Measurements from ENCODE around the gene LIN7A.

- no peak for TF ChIP-seq KDM1A (IDR thresholded peaks at IDR 0.05; ENCODE audit: borderline replicate concordance, low read length)
- TF ChIP-seq, protein P1, sequence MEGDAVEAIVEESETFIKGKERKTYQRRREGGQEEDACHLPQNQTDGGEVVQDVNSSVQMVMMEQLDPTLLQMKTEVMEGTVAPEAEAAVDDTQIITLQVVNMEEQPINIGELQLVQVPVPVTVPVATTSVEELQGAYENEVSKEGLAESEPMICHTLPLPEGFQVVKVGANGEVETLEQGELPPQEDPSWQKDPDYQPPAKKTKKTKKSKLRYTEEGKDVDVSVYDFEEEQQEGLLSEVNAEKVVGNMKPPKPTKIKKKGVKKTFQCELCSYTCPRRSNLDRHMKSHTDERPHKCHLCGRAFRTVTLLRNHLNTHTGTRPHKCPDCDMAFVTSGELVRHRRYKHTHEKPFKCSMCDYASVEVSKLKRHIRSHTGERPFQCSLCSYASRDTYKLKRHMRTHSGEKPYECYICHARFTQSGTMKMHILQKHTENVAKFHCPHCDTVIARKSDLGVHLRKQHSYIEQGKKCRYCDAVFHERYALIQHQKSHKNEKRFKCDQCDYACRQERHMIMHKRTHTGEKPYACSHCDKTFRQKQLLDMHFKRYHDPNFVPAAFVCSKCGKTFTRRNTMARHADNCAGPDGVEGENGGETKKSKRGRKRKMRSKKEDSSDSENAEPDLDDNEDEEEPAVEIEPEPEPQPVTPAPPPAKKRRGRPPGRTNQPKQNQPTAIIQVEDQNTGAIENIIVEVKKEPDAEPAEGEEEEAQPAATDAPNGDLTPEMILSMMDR (IDR thresholded peaks at IDR 0.05; ENCODE audit: control extremely low read depth in 1 of 3, insufficient read depth in 1 of 3, low read depth in 1 of 3, low read length in 3 of 3): no peak
Measured at GRCh38 chr12:80938397-80938796, 663 bp upstream of the LIN7A start.
